Measurements from ENCODE around the gene KMT2E.

The KMT2E gene

DNA sequence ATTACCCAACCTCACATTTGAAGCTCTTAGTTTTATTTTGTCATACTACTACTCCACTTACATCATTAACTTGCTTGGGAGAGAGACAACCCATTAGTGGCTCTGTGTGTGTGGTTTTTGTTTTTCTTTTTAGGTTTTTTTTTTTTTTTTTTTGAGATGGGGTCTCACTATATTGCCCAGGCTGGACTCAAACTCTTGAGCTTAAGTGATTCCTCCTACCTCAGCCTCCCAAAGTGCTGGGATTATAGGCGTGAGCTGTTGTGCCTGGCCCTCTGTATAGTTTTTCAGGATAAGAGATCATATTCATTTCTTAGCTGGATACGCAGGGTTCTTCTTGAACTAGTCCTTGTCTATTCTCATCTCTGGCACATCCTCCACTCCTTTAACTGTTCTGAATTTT lies 41.1 kb downstream of the KMT2E start:
- Histone ChIP-seq H3K36me3 (peaks cover 41% of the 10 kb centered on the region), H3K4me3 (ENCODE audit: low read depth, low read length) (no peak overlapping the region), H3K9me3 (no peaks in the 10 kb centered on the region), H3K27me3 (no peaks in the 10 kb centered on the region), H3K4me1 (no peaks in the 10 kb centered on the region)
- no peak for DNase-seq
- TF ChIP-seq, protein P1, sequence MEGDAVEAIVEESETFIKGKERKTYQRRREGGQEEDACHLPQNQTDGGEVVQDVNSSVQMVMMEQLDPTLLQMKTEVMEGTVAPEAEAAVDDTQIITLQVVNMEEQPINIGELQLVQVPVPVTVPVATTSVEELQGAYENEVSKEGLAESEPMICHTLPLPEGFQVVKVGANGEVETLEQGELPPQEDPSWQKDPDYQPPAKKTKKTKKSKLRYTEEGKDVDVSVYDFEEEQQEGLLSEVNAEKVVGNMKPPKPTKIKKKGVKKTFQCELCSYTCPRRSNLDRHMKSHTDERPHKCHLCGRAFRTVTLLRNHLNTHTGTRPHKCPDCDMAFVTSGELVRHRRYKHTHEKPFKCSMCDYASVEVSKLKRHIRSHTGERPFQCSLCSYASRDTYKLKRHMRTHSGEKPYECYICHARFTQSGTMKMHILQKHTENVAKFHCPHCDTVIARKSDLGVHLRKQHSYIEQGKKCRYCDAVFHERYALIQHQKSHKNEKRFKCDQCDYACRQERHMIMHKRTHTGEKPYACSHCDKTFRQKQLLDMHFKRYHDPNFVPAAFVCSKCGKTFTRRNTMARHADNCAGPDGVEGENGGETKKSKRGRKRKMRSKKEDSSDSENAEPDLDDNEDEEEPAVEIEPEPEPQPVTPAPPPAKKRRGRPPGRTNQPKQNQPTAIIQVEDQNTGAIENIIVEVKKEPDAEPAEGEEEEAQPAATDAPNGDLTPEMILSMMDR (IDR thresholded peaks at IDR 0.05; ENCODE audit: low read depth, low read length), result no peak

DNA sequence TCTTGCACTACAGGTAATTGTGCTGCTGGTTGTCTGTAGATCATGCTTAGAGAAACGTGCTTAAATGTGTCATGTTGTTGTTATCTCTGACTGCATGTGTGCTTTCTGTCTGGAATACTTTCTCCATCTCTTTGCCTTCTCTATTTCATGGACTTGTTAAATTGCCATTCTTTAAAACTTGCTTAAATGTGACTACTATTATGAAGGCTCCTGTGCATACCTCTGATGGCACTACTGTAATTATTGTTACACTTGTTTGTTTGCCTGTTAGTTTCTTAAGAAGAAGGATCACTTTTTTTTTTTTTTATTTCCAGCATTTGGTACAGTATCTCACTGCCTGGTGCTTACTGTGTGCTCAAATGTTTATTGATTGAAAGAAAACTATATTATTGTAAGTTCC lies 41.6 kb downstream of the KMT2E start:
- no peak for DNase-seq
- Histone ChIP-seq H3K36me3 (peaks cover 37% of the 10 kb centered on the region), H3K4me1 (no peaks in the 10 kb centered on the region), H3K4me3 (ENCODE audit: low read depth, low read length) (no peak overlapping the region), H3K9me3 (no peaks in the 10 kb centered on the region), H3K27me3 (no peaks in the 10 kb centered on the region)
- TF ChIP-seq, protein P1 (IDR thresholded peaks at IDR 0.05; ENCODE audit: low read depth, low read length), result no peak

DNA sequence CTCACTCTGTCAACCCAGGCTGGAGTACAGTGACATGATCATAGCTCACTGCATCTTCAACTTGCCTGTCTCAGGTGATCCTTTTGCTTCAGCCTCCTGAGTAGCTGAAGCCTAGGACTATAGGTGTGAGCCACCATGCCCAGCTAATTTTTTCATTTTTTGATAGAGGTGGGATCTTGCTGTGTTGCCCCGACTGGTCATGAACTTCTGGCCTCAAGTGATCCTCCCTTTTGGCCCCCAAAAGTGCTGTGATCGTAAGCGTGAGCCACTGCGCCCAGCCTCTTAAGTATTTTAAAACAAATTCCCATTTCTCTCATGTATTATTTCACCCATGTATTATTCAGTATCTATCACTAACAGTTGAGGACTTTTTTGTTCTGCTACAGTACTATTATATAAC lies 43.5 kb downstream of the KMT2E start:
- TF ChIP-seq, protein P1 (IDR thresholded peaks at IDR 0.05; ENCODE audit: low read depth, low read length), result no peak
- Histone ChIP-seq H3K4me3 (ENCODE audit: low read depth, low read length) (no peak overlapping the region), H3K27me3 (no peaks in the 10 kb centered on the region), H3K9me3 (no peaks in the 10 kb centered on the region), H3K36me3 (peaks cover 25% of the 10 kb centered on the region), H3K4me1 (peaks cover 3% of the 10 kb centered on the region; the same call in 1 of the 2 replicates)
- DNase-seq, result no peak

DNA sequence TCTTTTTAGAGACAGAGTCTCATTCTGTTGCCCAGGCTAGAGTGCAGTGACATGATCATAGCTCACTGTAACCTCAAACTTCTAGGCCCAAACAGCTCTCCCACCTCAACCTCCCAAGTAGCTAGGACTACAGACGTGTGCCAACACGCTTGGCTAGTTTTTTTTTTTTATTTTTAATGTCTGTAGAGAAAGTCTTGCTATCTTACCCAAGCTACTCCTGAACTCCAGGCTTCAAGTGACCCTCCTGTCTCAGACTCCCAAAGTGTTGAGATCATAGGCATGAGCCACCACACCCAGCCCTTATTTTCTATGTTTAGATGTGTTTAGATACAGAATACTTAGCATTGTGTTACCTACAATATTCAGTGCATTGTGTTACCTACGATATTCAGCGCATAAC lies 46.4 kb downstream of the KMT2E start:
- H3K4me3 ChIP-seq (ENCODE audit: low read depth, low read length), result no peak overlapping the region
- DNase-seq, result no peak
- H3K27me3 ChIP-seq, result no peaks in the 10 kb centered on the region
- H3K36me3 ChIP-seq, result peaks cover 27% of the 10 kb centered on the region
- no peaks in the 10 kb centered on the region for H3K9me3 ChIP-seq
- TF ChIP-seq, protein P1 (IDR thresholded peaks at IDR 0.05; ENCODE audit: low read depth, low read length), result no peak
- peaks cover 3% of the 10 kb centered on the region; the same call in 1 of the 2 replicates for H3K4me1 ChIP-seq

- no peak for DNase-seq
- H3K4me1 ChIP-seq, result peaks cover 3% of the 10 kb centered on the region; the same call in 1 of the 2 replicates
- H3K9me3 ChIP-seq, result no peaks in the 10 kb centered on the region
- TF ChIP-seq, protein P1 (IDR thresholded peaks at IDR 0.05; ENCODE audit: low read depth, low read length), result no peak
- no peaks in the 10 kb centered on the region for H3K27me3 ChIP-seq
- H3K4me3 ChIP-seq (ENCODE audit: low read depth, low read length), result no peak overlapping the region
- peaks cover 24% of the 10 kb centered on the region for H3K36me3 ChIP-seq
These were observed 46.9 kb downstream of the KMT2E start for GRCh38 chr7:105060923-105061322.

DNA sequence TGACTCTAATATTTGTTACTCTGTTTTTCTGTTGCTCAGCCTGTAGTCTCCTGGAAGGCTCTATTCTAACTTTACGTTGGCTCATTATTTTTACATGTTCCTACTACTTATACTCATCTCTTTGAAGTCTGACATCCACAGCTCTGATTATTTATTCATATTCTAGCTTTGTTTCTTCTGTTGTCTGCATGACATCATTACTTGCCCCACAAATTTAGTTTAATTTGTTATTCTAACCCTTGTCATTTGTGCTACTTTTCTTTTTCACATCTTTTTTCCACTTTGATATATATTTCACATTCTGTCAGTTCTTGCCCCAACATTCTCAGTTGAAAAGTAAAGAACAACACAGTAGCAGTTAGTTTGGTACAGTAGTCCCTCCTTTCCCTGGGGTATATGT lies 51.1 kb downstream of the KMT2E start:
- no peak overlapping the region for H3K4me3 ChIP-seq (ENCODE audit: low read depth, low read length)
- H3K9me3 ChIP-seq, result no peaks in the 10 kb centered on the region
- no peaks in the 10 kb centered on the region for H3K27me3 ChIP-seq
- no peak for DNase-seq
- peaks cover 41% of the 10 kb centered on the region for H3K36me3 ChIP-seq
- peaks cover 3% of the 10 kb centered on the region; the same call in 1 of the 2 replicates for H3K4me1 ChIP-seq
- TF ChIP-seq, protein P1 (IDR thresholded peaks at IDR 0.05; ENCODE audit: low read depth, low read length), result no peak
